HL-60/S4 treated with retinoic acid at 250 ng/mL for 4 days and 3 days (cell line): ENCODE measurements around the gene ELMO2.

ENCODE experiments used
- in situ Hi-C: fragments of 300-500 bp; cut with MboI; formaldehyde crosslinking; loops from 2 replicates; pipeline ENCODE4 v1.7.0; 2022; ENCODE audit warnings: low sequenced_read_pairs

The ELMO2 gene

DNA sequence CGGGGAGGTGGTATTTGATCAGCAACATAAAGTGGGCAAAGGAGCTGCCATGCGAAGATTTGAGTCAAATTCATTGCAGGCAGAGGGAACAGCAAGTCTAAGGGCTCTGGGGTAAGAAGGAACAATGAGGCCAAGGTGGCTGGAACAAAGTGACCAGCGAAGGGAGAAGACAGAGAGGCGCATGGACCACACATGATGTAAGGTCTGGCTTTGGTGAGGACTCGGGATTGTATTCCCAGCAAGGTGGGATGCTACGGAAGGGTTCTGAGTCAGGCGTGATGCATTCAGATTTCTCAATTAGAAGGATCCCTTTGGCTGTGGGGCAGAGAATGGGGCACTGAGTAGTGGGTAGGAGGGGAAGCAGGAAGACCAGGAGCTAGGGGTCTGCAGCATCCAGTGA lies 67.4 kb downstream of the ELMO2 start:
- in situ Hi-C loops = no loop called here

DNA sequence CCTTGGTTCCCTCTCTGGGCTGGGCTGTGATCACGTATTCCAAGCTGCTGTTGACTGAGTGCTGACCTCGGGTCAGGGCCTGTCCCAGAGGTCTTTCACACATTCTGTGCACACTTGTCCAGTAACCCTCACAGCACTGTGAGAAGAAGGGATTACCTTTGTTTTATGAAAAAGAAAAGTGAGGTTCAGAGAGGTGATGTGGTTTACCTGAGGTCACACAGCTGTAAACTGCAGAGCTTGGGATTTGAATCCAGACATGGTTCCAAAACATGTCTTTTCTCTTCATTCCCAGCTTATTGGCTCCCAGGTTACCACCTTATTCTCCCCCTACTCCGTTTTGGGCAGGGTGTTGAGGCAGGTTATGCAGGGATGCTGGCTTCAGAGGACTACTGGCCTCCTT lies 69.7 kb downstream of the ELMO2 start:
- in situ Hi-C loops = no loop called here

DNA sequence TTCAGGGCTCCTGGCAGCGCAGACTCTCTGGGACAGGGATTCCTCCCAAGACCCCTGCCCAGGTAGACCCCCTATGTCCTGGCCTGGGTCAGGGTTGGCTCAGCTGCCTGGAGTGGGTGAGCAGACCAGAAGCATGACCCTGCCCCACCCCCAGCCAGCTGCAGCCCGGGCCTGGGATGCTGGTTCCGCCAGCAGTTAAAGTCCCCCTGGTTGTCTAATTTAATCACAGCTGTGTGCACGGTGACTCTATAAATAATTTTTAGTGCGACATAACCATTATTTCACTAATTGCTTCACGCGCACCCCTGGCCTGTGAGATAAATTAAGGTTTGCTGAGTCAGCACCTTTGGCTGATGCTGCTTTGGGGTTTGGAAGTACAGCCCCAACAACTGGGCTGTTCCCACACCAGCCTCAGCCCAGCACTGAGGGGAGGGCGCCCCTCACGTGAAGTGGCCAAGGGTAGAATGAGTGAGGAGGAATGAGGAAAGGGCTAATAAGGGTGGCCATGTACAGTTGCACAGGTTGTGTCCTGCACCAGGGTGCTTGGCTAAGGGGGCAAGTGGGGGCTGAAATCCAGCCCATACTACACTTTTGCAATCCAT lies 72.0 kb downstream of the ELMO2 start:
- in situ Hi-C loops = no loop called here

DNA sequence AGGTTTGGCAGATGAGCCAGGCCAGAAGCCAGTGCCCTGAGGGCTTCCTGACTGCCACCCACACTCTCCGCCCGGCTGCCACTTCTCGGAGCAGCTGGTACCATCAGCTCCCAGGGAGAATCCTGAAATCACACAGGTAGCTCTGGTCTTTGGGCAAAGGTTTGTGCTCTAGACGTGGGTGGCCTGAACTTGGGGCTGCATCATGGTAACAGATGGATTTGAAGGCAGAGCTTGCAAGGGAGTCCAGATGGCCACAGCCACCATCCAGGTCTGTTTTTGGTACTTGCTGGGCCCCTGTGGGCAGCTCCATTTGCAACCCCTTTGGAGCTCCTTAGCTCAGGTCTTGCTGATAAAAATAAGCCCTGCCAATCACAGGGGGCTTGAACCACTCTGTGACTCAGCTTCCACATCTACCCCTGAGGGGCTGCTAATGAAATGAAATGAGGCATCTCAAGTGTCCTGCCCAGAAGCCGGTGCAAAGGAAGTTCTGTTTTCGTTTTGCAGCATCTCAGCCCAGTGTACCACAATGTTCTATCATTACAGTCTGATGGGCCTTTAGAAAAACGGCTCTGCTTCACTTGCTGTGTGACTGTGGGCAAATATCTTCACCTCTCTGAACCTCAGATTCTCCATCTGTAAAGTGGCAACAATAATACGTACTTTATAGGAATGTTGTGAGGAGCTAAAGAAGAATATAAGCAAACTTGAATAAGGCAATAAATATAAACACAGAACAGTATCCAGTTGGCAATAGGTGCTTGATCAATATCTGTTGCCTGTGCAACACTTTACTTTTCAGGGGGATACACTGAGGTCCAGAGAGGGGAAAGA lies 73.0 kb downstream of the ELMO2 start:
- in situ Hi-C loops = no loop called here

- in situ Hi-C loops = no loop called here
These were observed 73.8 kb downstream of the ELMO2 start for GRCh38 chr20:46332373-46333160.

DNA sequence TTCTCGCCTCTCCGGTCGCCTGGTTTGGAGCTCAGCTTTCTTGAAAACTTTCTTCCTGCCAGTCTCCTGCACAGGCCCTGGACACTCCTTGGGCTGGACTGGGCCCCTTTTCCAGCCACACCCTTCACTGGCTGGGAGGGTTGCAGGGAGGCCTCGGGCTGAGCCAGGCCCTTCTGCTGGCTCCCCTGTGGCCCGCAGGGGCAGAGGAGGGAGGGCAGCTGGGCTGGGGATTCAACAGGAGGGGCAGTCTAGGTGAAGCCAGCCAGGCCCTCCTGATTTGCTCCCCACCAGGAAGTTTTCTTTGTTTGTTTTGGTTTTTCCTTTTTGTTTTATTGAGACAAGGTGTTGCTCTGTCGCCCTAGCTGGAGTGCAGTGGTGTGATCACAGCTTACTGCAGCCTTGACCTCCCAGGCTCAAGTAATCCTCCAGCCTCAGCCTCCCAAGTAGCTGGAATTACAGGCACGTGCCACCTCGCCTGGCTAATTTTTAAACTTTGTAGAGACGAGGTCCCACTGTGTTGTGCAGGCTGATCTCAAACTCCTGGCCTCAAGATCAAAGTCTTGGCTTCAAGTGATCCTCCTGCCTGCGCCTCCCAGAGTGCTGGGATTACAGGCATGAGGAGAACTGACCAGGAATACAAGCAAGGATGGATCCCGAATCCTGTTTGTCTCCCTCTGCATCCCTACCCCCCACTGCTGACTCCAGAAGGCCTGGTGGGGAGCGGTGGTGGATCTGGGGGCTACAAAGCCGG lies 74.6 kb downstream of the ELMO2 start:
- in situ Hi-C loops = no loop called here

DNA sequence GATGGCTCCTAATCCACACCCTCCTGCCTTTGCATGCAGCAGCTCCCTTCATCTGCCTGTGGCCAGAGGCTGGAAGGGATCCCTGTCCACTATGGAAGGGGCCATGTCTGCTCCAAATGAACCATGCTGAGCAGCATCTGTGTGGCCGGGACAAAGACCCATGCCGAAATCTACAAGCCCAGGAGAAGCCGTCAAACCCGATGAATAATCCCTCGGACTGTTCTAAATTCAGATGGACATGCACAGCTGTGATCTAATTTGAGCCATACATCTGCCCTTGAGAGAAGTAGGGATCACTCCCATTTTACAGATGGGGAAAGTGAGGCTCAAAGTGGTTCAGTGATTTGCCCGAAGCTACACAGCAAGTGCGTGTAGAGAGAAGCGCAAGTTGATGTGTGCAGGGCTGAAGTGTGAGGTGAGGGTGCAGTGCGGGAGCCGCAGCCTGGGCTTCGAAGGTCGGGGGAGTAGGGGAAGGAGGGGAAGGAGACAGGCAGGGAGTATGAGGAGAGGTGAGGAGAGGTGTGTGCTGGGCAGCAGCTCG lies 75.5 kb downstream of the ELMO2 start:
- in situ Hi-C loops = no loop called here

DNA sequence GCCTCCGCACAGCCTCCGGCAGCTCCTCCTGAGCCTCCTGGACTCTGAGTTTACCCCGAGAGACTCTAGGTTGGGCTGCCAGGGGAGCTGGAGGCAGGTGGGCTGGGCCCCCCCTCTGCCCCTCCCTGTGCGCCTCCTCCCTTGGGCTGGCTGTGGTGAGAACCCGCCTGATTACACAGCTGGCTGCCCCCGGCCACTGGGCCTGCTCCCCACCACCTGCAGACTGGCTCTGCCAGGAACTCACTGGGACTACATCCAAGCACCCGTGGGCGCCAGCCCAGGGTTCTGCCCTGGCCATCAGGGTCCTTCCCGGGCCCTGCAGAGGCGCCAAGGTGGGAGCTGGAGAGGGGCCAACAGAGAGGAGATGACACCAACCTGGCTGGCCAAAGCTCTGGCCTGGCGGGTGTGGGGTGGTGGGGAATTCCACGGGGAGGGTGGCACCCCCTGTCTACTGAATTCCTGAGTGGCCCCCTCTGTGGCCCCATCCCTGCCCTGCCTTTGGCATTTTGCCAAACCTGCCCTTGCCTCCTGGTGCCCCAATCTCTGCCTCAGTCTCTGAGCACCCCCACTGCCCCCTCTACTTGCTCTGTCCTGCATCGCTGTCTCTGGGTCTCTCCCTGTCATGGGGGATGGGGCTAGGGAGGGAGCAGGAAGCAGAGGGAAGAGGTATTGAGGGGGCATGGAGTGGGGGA lies 76.2 kb downstream of the ELMO2 start:
- in situ Hi-C loops = no loop called here

DNA sequence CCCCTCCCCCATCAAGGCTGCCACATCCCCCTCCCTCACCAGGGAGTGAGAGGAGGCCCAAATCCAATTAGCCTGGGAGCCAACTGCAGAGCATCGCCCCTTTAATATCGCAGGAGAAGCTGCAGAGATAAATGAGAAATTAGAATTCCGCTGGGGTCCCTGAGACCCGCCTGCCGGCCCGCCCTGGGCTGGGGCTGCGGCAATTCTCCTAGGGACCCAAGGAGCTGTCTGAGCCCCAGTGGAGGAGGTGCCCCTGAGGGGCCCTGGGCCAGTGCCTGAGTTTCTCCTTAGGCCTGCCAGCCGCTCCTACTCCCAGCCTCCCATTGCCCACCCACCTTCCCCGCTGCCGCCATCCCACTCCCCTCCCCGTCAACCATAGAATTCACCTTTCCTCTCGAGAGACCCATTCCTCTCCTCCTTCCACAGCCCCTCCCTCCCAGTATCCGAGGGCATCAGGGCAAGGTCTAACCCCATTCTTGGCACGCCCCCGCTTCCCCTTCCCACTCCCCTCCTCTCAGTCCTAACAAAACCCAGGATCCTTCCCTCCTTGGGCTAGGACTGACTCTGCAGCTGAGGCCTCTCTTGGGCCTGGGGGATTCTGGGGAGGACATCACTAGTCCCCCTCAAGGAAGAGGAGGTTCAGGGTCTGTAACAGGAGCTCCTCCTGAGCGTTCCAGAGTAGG lies 78.1 kb downstream of the ELMO2 start:
- in situ Hi-C loops = no loop called here

DNA sequence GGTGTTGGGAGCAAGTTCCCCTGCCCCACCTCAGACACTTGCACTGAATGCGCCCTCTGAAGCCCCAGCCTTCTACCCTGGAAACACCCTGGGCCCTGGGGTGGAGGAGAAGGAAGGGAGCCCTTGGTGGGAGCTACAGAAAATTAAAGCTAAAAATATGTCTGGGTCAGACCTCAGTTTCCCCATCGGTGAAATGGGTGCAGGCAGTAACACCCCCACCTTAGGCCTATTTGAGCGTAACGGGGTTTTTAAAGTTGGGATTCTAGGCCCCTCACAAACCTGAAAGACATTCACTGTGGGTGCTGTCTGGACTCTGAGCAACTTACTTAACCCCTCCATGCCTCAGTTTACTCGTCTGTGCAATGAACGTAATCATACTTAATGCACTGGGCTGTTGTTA lies 78.9 kb downstream of the ELMO2 start:
- in situ Hi-C loops = no loop called here

GRCh38 chr20:46325789-46326188 lies 80.6 kb downstream of the ELMO2 start:
- in situ Hi-C loops = no loop called here

DNA sequence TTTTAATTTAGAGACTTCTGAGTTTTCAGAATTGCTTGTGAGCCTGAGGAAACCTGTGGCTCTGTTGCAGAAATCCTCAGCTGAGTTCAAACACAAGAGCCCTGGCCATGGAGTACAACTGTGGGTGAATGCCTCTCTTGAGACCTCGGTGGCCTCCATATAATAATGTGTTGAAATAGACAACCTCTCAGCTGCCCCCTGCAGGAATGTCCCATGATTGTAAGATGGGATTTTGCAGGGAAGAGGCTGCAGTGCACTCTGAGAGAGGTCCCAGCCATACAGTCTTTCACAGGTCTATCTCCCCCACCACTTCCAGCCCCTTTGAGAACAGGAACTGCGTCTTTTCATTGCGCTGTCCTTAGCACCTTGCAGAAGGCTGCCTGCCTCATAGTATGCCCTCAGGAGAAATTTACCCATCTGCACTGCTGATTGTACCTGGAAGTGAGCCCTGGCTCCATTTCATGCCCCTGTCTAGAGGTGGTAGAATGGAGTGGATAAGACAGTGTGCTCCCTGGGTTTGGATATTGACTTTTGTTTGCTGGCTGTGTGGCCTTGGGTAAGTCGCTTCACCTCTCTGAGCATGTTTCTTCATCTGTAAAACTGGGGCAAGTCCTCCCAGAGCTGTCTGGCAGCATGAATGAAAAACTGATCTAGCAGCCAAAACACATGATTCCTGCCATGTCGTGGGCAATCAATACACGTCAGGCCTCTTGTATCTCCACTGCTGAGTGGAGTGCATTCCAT lies 81.3 kb downstream of the ELMO2 start:
- in situ Hi-C loops = no loop called here

- in situ Hi-C loops = no loop called here
These were observed 82.0 kb downstream of the ELMO2 start for GRCh38 chr20:46324379-46324778.

DNA sequence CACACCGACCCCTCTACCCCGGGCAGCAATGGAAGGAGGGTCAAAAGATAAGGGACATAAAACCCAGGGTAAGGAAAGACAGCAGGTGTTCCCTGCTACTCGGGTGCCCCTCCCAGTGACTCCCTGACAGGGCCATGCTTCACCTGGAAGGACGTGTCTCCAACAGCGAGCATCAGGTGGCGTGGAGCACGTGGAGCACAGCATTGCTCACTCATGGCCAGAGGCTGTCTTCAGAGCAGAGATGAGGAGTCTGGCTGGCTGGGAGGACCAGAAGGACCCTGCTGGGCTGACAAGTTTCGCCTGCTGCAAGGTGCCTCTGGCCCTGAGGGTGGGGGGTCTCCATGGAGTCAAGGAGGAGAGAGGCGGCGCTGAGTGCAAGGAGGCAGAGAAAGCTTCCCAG lies 82.9 kb downstream of the ELMO2 start:
- in situ Hi-C loops = no loop called here

DNA sequence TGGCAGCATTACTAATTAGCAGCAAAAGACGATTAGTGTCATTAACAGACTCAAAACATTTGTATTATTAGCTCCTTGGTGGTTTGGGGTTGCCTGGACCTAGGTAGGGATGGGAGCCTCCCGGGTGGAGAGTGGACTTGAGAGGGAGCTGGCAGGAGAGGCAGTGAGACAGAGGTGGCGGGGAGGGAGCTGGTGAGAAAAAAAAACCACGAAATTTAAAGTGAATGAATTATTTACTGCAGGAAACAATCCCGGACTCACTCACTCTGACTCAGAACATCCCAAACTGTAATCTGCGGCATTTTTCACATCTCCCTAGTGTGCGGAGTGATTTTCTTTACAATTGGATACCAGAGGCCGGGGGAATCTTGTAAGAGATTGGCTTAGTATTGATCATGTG lies 83.8 kb downstream of the ELMO2 start:
- in situ Hi-C loops = no loop called here

- in situ Hi-C loops = no loop called here
These were observed 88.7 kb downstream of the ELMO2 start for GRCh38 chr20:46317685-46318177.

DNA sequence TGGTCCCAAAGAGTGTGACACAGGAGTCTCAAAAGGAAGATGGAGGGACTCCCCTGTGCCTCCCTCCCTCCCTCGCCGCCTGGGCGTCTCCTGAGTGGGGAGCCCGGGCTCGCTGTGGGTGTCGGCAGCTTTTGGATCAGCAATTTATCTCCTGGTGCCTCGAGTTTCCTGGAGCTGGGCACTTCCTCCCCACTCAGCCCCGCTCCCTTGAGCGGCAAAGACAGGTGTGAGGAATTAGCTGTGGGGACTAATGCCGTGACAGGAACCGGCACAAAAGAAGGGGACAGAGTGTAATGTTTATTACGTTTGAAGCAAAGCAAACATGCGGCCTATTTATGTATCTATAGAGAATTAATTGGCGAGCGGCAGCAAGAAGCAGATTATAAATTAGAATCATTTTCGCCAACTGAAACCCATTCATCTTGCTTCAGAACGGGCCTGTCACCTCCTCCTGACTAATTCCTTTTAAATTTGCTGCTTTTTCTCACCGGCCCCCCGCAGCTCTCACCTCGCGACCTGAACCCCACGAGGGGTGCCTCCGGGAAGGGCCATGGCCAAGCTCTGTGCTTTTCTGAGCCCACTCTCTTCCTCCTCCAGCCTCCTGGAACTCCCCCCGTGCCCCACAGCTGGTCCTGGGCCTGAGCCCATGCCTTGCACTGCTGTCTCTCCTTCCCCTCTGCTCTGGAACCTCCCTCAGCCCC lies 89.3 kb downstream of the ELMO2 start:
- in situ Hi-C loops = no loop called here
